Spleen (tissue), 7 donors: ENCODE measurements around the gene CEP164.

Experiments
- POLR2A ChIP-seq, 3 donors: fragments of 450-650 bp; IDR thresholded peaks; one replicate each; pipeline ENCODE4 v1.5.1; 2017; ENCODE audit warnings: antibody characterized with exemption in 3 of 3, mild to moderate bottlenecking in 1 of 3
- POLR2AphosphoS5 ChIP-seq, 3 donors: sonication (generic); formaldehyde crosslinking; IDR thresholded peaks; one replicate each; pipeline ENCODE4 v1.5.1; 2017; ENCODE audit warnings: antibody characterized with exemption in 3 of 3
- TF ChIP-seq, protein P1 (sequence below), 11 experiments: fragments of 200-600 bp in 7 of 11; fragments of 450-650 bp in 4 of 11; sonication (generic) in 4 of 11; IDR thresholded peaks in 8 of 11; conservative IDR thresholded peaks in 3 of 11; 1 replicate in 7 of 11; 2 replicates in 4 of 11; pipeline versions ENCODE4 v1.4.0 to v1.8.0; 2016 to 2021; ENCODE audit warnings: antibody characterized with exemption in 11 of 11, inconsistent platforms in 4 of 11, mild to moderate bottlenecking in 1 of 11
- donor health status: DM: no; HTN: no; CAD: no; lungs with moderate emphysema.
- donor health status: DM: no; HTN: no; CAD: no.
- donor health status: DM: no; HTN: no; CAD: no.

DNA sequence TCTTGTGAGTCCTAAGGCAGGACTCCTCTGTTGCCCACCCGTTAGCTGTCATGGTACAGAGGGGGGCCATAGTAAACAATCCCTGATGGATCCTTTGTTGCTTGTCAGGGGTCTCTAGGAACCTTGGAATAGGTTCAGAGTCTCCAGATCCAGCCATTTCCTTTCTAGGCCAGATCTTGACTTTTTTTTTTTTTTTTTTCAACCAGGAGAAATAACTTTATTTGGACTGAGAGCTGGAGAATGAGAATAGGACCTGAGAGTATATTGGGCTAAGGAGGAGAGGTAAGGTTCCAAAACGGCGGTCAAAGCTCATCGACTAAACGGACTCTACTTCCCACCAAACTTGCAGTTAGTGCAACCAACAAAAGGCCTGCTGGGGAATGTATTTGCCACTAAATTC lies 7.7 kb downstream of the CEP164 start:
- TF ChIP-seq, protein P1, sequence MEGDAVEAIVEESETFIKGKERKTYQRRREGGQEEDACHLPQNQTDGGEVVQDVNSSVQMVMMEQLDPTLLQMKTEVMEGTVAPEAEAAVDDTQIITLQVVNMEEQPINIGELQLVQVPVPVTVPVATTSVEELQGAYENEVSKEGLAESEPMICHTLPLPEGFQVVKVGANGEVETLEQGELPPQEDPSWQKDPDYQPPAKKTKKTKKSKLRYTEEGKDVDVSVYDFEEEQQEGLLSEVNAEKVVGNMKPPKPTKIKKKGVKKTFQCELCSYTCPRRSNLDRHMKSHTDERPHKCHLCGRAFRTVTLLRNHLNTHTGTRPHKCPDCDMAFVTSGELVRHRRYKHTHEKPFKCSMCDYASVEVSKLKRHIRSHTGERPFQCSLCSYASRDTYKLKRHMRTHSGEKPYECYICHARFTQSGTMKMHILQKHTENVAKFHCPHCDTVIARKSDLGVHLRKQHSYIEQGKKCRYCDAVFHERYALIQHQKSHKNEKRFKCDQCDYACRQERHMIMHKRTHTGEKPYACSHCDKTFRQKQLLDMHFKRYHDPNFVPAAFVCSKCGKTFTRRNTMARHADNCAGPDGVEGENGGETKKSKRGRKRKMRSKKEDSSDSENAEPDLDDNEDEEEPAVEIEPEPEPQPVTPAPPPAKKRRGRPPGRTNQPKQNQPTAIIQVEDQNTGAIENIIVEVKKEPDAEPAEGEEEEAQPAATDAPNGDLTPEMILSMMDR (IDR thresholded peaks at IDR 0.05 in 8 of 11, conservative IDR thresholded peaks at IDR 0.05 in 3 of 11), result no peak
- TF ChIP-seq POLR2A (IDR thresholded peaks at IDR 0.05), result no peak
- TF ChIP-seq POLR2AphosphoS5 (IDR thresholded peaks at IDR 0.05), result no peak
